Activated T-cell treated with anti-CD3 and anti-CD28 coated beads for 24 hours (primary cell): ENCODE data around the gene ATP10A.

Experiments
- DNase-seq: peaks from one replicate; pipeline ENCODE4 v3.0.0-alpha.2; 2020; ENCODE audit warnings: low read depth

Gene ATP10A

DNA sequence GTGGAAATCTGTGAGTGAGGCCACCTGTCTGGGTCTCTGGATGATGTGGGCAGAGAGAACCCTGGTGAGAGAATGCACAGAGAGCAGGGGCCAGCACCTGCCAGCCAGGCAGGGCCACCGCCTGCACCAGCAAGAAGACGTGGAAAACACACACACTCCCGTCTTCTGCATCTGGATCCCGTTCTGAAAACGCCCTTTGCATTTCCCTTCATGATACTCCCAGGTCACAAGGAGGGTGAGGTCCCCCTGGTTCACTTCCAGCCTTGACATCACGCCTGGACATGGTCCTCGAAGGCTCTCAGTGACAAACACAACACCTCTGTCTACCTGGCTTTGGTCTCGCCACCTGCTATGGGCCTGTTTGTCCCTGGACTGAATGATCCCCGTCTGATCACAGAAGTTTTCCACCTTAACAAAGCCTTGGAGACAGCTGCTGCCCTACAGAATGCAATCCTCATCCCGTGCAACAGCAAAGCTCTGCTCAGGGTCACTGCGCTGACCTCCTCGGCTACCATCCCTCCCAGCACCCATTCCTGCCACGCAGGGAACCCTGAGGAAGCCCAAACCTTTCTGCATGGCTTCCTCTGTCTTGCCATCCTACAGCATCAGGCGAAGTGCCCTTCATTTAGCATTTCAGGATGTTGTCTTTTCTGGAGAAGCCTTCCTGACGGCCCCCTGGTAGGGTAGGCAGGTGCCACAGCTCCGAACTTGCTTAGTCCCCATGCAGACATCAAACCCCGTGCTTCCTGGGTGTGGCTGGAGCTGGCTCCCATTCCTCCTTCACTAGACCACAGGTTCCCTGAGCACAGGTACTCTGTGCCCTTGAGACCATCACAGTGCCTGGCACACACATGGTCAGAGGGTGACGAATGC, 122.5 kb downstream of the ATP10A start:
- DNase-seq = no peak

DNA sequence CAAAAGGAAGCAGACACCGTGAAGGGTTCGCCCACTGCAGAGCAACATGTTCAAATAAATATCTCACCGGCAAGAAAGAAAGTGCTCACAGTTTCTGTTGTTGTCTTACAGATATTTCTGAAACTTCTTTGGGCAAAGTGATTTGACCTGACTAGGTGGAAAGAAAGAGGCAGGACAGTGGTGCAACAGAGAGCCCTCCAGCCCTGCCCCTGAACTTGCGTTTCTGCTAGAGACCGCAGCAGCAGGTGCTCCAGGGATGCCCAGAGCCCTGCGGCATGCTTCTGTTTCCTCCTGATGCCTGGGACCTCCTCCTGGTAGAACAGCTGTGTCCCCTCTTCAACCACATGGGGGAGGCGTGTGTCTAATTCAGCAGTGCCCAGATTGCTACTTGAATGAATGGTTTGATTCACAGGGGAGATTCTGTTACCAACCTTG, 123.4 kb downstream of the ATP10A start:
- DNase-seq = peak; percentile 11

DNA sequence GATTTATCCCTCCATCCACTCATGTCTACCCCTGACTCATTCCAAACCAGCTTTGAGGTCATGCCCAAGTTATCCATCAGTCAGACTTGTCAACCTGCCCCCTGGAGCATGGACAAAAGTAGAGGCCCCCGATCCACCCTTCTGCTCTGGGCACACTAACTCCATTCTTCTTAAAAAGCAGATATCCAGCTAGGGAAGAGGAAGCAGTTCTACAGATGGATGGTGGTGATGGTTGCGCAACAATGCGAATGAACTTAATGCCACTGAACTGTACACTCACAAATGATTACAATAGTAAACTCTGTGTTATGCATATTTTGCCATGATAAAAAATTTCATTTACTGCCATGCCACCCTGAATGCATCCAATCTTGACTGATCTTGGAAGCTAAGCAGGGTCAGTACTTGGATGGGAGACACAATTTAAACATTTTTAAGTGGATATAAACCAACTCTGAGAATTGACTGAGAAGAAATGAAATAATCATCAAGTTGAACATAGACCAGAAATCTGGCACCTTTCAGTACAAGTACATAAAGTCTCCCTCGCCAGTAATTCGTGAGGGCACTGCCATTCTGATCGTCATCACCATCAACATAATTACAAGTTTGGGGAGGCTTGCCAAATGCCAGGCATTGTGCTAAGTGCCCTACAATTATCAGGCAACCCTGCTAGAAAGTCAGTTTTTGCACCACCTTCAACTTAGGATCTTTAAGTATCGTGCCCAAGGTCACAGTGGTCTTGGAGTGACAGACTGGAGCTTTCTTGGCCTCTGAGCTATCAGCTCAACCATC, 124.8 kb downstream of the ATP10A start:
- no peak for DNase-seq

DNA sequence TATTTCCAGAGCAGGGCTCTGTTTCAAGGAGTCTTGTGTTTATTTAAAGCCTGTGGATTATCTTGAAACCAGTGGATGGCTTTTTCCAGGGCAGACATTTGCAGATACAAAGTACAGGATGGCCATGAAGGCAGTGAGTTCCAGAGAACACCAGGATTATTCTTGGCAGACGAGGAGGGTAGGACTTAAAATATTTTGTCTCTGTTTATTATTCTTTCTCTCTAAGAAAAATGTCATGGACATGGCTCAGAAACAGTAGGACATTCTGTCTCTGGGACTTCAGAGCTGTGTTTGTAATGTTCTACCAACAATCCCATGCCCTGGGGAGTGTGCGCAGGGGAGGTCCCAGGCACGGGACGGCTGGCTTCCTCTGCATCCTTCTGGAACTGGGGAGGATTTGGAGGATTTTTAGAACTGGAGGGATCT, 125.9 kb downstream of the ATP10A start:
- no peak for DNase-seq

DNA sequence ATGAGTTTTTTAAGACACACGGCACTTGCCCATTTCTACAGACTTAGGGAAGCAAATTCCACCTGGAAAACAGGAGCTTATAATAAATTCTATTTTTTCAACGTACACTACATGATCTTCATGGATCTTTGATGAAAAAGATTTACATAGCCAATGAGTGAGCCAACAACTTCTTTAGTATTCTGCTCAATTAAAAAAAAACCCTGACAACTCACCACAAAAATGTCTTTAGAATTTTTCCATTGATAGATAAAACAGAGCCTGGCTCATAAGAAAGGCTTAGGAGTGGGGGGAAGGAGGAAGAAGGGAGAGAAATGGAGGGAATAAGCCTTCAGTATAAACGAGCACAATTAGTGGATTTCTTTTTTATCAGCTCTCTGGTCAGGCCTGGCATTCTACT, 126.7 kb downstream of the ATP10A start:
- no peak for DNase-seq

DNA sequence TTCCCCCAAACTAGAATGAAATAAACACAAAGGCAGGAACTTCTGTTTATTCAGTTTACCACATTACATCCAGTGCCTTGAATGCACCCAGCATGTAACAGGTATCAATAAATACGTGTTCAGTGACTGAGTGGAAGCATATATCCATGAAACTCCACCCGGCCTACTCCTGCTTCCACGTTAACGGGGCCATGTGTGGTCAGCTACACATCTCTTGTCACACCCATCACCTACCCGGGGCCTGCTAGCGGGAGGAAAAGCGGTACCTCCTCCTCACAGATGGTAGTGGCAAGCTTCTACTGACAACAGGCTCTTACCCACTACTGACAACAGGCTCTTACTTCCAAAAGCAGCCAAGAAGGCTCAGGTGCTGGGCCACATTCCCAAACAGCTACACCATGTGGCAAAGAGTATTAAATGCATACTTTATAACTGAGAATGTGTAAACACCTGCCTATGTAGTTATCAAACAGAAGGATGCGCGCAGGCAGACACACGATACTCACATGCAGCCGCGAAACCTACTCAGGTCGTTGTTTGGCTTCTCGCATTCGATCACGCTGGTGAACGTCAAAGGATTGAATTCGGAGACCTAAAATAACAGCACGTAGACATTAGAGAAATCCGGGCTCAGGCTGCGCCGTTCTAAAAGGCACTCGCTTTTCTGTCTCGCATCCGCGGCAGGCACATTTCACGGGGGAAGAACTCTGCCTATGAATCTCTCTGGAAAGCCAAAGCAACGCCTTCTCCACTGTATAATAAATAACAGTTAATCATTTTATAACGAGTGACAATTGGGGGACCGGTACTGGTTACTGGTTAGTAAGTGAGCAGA, 127.4 kb downstream of the ATP10A start:
- no peak for DNase-seq

DNA sequence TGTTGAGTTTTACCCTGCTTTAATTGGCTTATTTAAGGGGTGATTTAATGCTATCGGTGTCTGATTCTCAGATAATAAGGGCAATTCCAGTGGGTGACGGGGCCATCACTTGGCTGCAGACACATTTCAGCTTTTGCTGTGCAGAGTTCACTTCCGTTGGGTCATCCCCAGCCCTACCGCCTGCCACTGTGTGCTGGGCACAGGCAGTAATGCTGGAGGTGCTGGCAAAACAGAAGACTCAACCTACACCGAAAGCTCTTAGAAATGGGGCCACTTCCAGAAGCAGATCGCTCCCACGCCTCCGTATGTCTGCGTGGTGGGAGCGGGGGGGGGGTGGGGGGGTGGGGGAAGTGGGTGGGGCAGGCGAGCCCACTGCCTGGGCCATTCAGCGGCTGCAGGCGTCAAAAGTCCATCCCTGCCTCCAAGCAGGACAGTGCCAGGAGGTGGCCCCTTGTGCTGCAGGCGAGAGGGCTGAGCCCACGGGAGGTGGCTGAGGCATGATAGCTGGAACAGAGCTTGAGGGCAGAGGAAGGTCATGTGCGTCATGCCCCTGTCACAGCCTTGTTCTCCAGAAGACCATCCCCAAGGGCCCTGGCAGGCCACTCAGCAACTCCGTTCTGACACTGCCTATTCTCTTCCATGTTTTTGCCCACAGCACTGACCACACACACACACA, 128.3 kb downstream of the ATP10A start:
- DNase-seq = no peak

DNA sequence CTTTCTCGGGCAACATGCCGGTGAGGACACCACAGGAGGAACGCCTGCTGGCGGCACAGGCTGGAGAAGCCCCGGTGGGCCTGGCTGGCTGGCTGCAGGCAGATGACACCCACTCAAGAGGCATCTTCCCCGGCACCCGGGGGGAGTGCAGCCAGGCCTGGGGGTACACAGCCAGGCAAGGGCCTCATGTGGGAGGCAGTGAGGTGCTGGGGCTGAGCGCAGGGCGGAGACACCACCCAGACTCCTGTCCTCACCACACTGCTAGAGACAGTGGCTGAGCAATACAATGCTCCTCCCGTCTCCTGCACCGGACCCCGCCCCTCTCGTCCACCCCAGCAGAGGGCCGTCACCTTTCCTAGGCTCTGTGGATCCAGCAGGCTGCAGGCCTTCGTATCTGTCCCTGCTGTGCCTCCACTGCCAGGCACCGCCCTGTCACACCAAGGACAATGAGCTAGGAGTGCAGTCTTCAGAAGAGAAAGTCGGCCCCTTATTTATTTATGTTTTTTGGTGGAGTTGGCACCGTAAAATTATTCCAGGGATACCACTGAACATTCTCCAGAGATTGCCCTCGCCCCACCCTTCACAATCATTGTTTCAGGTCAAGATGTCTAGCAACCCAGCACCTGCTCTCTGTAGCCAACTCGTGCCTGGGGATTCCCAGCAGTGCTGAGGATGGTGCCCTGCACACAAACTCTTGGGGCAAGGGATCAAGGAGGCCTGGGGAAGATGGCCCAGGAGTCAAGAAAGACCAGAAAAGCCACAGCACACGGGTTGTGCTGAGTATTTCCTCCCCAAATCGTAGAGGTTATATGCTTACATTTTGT, 129.1 kb downstream of the ATP10A start:
- DNase-seq = no peak

DNA sequence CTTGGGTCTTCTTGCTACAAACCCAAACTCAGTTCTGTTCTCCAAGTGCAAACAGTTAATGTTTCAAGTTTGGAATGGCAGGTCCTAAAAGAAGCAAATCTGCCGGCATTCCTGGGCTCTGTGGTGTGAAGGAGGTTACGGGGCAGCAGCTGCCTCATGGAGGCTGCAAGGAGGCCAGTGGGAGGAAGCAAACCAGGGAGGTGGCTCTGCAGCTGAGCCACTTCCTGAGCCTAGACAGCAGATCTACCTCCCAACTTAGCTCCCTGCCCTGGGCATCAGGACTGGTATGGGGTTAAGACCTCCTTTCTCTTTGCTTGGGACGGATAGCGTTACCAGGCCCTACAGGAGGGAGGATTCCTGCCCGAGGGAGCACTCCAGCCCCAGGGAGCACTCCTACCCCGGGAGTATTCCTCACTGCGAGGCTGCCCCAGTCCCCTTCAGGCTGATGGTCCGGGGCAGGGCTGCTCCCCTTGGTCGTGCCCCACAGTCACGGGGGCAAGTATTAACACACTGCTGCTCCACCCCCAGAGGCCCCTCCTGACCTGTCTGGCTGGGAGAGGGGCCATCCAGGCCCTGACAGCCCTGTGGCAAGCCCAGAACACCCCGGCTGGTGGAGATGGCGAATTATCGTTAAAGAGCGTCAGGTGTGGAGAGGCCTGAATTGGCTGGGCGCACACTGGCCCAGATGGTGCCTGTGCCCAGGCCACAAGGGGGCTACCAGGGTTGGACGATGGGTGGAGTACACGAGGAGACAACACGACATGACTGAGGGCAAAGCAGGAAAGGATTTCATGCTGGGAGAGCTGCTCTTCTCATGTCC, 129.9 kb downstream of the ATP10A start:
- no peak for DNase-seq

DNA sequence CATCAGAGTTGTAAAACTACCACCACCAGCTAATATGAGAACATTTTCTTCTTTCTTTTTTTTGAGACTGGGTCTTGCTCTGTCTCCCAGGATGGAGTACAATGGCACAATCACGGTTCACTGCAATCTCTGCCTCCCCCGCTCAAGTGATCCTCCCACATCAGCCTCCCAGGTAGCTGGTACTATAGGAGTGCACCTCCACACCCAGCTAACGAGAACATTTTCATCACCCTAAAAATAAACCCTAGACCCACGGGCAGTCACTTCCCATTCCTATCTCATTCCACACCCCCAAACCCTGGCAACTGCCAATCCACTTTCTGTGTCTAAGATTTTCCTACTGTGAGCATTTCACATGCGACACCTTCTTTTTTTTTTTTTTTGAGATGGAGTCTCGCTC, 130.9 kb downstream of the ATP10A start:
- no peak for DNase-seq

DNA sequence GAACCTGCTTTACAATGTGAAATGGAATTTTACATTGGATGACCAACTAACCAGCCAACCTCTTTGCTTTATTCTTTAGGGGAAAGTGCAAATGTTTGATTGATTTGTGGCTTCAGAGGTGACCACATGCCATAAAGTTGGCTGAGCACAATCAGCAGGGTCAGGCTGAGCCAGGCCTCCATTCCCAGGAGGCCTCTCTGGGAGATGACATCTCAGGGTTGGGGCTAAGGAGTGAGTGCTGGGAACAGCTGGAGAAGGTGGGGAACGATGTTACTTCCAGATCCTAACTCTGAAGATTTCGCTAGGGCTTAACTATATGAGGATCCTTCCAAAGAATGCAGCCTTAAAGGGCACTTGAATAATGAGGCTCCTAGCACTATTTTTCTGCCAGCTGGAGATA, 131.7 kb downstream of the ATP10A start:
- no peak for DNase-seq

DNA sequence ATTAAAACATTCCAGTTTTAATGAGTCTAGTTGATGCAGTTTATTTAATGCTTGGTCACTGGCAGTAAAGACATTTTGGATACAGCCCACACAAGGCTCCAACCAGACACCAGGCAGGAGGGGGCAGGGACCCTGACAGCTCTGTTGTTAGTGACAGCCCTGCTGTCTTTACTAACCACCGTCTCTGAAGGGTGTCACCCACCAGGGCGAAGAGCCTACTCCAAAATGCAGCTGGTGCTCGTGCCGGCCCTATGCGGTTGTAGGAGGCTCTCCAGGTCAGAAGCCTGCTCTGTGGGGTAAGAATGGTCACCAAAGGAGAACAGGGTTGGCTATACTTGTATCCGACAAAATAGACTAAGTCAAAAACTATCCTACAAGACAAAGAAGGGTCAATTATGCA, 132.2 kb downstream of the ATP10A start:
- DNase-seq = no peak

DNA sequence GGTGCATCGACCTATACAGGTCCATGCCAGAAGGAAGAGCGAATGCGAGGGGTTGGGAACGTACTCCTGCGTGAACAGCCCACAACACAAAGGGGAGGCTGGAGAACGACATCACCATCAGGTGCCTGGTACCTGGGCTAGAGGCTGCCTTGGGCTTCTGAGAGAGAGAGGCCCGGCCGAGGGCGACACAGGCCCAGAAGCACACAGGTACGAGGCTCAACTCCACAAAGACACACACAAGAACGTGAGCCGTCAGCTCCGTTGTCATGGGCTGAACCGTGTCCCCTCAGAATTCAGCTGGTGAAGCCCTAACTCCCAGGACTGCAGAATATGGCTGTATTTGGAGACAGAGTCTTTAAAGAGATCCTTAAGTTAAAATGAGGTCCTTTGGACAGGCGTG, 134.3 kb downstream of the ATP10A start:
- DNase-seq = no peak

DNA sequence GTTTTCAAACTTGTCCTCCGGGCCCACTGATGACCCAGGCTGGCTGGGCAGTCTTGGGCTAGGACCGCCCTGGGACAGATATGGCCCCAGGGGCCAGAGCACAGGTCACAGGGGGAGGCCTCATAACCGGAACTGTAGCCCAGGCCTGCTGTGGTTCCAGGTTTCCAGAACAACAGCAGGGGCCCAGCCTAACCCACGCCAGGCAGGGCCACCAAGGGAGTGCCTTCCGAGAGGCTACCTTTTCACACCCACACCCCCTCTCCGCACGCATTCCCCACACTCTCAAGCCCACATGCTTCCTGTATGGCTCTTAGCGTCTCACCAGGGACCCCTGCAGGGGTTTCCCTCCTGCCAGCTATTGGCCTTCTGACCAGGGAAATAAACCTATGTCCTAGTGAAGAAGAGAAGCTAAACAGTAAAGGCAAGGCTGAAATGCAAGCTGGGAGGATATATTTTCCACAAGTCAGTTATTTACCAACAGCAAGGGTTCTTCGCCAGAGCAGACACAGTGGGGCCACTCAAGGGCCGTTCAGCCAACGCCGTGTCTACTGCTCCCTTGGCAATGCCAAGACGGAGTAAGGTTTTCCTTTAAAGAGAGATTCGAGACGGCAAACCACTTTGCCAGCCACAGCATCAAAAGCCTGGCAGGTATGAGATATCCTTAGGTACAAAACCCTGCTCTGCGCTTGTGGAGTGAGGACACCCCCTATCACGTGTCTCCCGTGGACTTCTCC, 135.1 kb downstream of the ATP10A start:
- DNase-seq = no peak

DNA sequence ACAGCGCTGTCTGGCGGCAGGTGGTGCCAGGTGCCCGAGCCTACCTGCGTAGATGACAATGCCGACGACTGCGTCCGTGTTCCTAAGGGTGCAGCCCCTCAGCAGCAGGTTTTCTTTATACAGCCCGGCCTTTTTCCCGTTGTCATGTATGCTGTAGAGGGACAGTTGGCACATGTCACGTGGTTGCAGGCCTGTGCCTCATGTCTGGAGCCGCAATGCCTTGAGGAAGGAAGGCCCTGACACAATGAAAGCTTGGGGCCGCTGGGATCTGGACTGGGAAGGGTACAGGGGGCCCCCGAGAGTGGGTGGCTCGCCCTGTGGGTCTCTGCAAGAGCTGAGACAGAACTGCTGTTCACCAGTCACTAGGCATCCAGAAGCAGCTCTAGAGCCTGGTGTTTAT, 136.0 kb downstream of the ATP10A start:
- no peak for DNase-seq

DNA sequence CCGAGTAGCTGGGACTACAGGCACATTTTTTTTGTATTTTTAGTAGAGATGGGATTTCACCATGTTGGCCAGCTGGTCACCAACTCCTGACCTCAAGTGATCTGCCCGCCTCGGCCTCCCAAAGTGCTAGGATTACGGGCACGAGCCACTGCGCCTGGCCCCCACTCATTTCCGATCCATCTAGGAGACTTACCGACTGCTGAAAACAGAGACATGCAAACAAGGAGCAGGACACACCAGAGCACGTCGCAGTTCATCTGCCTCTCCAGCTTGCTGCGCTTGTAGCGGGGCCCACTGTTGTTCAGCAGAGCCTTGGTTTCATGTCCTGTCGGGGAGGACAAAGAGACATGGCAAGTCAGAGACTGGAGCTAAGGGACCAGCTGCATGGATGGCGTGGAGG, 137.4 kb downstream of the ATP10A start:
- DNase-seq = no peak

DNA sequence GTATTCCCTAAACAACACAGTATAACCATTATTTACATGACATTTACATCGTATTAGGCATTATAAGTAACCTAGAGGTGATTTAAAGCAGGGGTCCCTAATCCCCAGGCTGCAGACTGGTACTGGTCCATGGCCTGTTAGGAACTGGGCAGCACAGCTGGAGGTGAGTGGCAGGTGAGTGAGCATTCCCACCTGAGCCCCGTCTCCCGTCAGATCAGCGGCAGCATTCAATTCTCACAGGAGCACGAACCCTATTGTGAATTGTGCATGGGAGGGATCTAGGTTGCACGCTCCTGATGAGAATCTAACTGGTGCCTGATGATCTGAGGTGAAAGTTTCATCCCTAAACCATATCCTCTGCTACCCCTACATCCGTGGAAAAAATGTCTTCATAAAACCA, 138.2 kb downstream of the ATP10A start:
- no peak for DNase-seq

DNA sequence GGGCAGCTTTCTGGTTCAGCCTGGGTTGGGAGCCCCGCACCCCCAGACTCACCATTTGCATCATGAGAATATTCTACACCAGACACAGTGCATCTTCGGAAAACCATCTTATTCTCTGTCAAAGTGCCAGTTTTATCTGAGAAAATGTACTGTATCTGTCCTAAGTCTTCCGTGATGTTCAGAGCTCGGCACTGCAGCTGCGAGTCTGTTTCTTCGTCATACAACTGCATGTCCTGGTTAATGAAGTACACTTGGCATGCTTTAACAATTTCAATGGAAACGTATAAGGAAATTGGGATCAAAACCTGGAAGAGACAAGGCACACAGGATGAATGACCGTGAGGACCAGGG, 141.5 kb downstream of the ATP10A start:
- no peak for DNase-seq
